ENCODE results near the gene MCC.

MCC gene

GRCh38 chr5:113367586-113367985 is 120.7 kb downstream of the MCC start:
- TF ChIP-seq SIN3A (IDR thresholded peaks at IDR 0.05; ENCODE audit: borderline replicate concordance, insufficient read depth, low read length): no peak
- no peak for TF ChIP-seq REST (IDR thresholded peaks at IDR 0.05; ENCODE audit: insufficient read depth in 1 of 2, low read depth in 2 of 2, low read length in 2 of 2)
- no peak for TF ChIP-seq TAF1 (IDR thresholded peaks at IDR 0.05; ENCODE audit: borderline replicate concordance, insufficient read depth, low read length)
- no peak for TF ChIP-seq POLR2AphosphoS5 (IDR thresholded peaks at IDR 0.05; ENCODE audit: low read depth, low read length)
- TF ChIP-seq FOXP2 (optimal IDR thresholded peaks at IDR 0.05; ENCODE audit: borderline replicate concordance, extremely low read depth, extremely low read length, insufficient read depth): no peak

DNA sequence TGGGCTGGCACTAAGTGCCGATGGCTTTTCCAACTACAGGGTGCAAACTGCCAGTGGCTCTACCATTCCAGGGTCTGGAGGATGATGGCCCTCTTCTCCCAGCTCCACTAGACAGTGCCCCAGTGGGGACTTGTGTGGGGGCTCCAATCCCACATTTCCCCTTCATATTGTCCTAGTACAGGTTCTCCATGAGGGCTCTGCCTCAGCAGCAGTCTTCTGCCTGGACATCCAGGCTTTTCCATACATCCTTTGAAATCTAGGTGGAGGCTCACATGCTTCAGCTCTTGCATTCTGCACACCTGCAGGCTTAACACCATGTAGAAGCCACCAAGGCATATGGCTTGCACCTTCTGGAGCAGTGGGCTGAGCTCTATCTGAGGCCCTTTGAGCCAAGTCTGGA is 123.8 kb downstream of the MCC start:
- TF ChIP-seq REST (IDR thresholded peaks at IDR 0.05; ENCODE audit: insufficient read depth in 1 of 2, low read depth in 2 of 2, low read length in 2 of 2) (no peak), FOXP2 (optimal IDR thresholded peaks at IDR 0.05; ENCODE audit: borderline replicate concordance, extremely low read depth, extremely low read length, insufficient read depth) (no peak), TAF1 (IDR thresholded peaks at IDR 0.05; ENCODE audit: borderline replicate concordance, insufficient read depth, low read length) (no peak), POLR2AphosphoS5 (IDR thresholded peaks at IDR 0.05; ENCODE audit: low read depth, low read length) (no peak), SIN3A (IDR thresholded peaks at IDR 0.05; ENCODE audit: borderline replicate concordance, insufficient read depth, low read length) (no peak)

GRCh38 chr5:113361701-113362100 is 126.6 kb downstream of the MCC start:
- TF ChIP-seq SIN3A (IDR thresholded peaks at IDR 0.05; ENCODE audit: borderline replicate concordance, insufficient read depth, low read length) (no peak), POLR2AphosphoS5 (IDR thresholded peaks at IDR 0.05; ENCODE audit: low read depth, low read length) (no peak), FOXP2 (optimal IDR thresholded peaks at IDR 0.05; ENCODE audit: borderline replicate concordance, extremely low read depth, extremely low read length, insufficient read depth) (no peak), REST (IDR thresholded peaks at IDR 0.05; ENCODE audit: insufficient read depth in 1 of 2, low read depth in 2 of 2, low read length in 2 of 2) (no peak), TAF1 (IDR thresholded peaks at IDR 0.05; ENCODE audit: borderline replicate concordance, insufficient read depth, low read length) (no peak)

- no peak for TF ChIP-seq REST (IDR thresholded peaks at IDR 0.05; ENCODE audit: insufficient read depth in 1 of 2, low read depth in 2 of 2, low read length in 2 of 2)
- TF ChIP-seq POLR2AphosphoS5 (IDR thresholded peaks at IDR 0.05; ENCODE audit: low read depth, low read length): no peak
- TF ChIP-seq SIN3A (IDR thresholded peaks at IDR 0.05; ENCODE audit: borderline replicate concordance, insufficient read depth, low read length): no peak
- TF ChIP-seq TAF1 (IDR thresholded peaks at IDR 0.05; ENCODE audit: borderline replicate concordance, insufficient read depth, low read length): no peak
- no peak for TF ChIP-seq FOXP2 (optimal IDR thresholded peaks at IDR 0.05; ENCODE audit: borderline replicate concordance, extremely low read depth, extremely low read length, insufficient read depth)
Measured at GRCh38 chr5:113359419-113359818, 128.8 kb downstream of the MCC start.

DNA sequence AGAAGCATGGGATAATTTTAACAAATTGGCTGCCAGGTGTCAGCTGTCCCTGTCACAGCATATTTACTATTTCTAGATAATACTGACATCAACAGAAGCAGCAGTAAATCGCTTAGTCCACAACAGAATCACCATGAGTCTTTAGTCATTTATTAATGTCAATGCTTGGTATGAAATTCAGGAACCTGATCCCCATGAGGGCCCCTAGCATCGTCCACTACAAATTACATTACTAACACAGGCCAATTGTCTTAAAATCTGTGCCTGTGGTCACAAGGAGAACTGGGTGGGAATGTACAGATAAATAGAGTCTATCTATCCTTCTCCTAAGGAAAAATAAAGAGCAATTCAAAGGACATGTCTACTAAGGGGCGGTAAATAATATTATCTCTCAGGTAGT is 129.6 kb downstream of the MCC start:
- no peak for TF ChIP-seq FOXP2 (optimal IDR thresholded peaks at IDR 0.05; ENCODE audit: borderline replicate concordance, extremely low read depth, extremely low read length, insufficient read depth)
- no peak for TF ChIP-seq TAF1 (IDR thresholded peaks at IDR 0.05; ENCODE audit: borderline replicate concordance, insufficient read depth, low read length)
- TF ChIP-seq REST (IDR thresholded peaks at IDR 0.05; ENCODE audit: insufficient read depth in 1 of 2, low read depth in 2 of 2, low read length in 2 of 2): no peak
- no peak for TF ChIP-seq SIN3A (IDR thresholded peaks at IDR 0.05; ENCODE audit: borderline replicate concordance, insufficient read depth, low read length)
- TF ChIP-seq POLR2AphosphoS5 (IDR thresholded peaks at IDR 0.05; ENCODE audit: low read depth, low read length): no peak
